ENCODE measurements around the gene LAMC1. TPM values are rescaled to one million over a fixed set of nuclear protein-coding genes. Genes with fewer than 3 reads are reported as not detected.

The LAMC1 gene
- total and polyA plus RNA-seq, 2 experiments from 2014 or later = 18.4 to 116 TPM

GRCh38 chr1:183070234-183070922, 47.2 kb downstream of the LAMC1 start:
- Histone ChIP-seq H3K79me2 (replicated peaks; ENCODE audit: insufficient read depth) (peaks cover 83% of the 10 kb centered on the region), H3K4me2 (no peak overlapping the region), H3K4me1 (ENCODE audit: insufficient read depth) (peaks cover 17% of the 10 kb centered on the region; the same call in 1 of the 2 replicates), H4K20me1 (replicated peaks; ENCODE audit: insufficient read depth) (no peaks in the 10 kb centered on the region; the same call in 1 of the 2 replicates), H3K27me3 (ENCODE audit: insufficient read depth) (no peaks in the 10 kb centered on the region), H2AFZ (no peak overlapping the region), H3K4me3 (no peak overlapping the region), H3K9me2 (ENCODE audit: insufficient read depth) (no peaks in the 10 kb centered on the region), H3F3A (replicated peaks; ENCODE audit: low read depth) (no peaks in the 10 kb centered on the region), H3K27ac (ENCODE audit: low read depth) (peak overlapping the region; percentile 64), H3K36me3 (ENCODE audit: insufficient read depth) (0 out of 2 replicates have a peak, but pooled peaks cover 3% of the 10 kb centered on the region)
- DNase-seq (ENCODE audit: low spot score) (no peak), ATAC-seq (no peak; the same call in 2 of the 3 replicates)
- Mint-ChIP-seq H3K4me3 (no peak overlapping the region; the same call in 2 of the 3 replicates), H3K9me3 (peaks cover 8% of the 10 kb centered on the region), H3K4me1 (peaks cover 22% of the 10 kb centered on the region), H3K27me3 (ENCODE audit: insufficient read depth, low read depth, poor library complexity) (no peaks in the 10 kb centered on the region), H3K27ac (peak overlapping the region; percentile 18), H3K36me3 (ENCODE audit: low read depth) (peaks cover 14% of the 10 kb centered on the region)
- TF ChIP-seq, protein P1, sequence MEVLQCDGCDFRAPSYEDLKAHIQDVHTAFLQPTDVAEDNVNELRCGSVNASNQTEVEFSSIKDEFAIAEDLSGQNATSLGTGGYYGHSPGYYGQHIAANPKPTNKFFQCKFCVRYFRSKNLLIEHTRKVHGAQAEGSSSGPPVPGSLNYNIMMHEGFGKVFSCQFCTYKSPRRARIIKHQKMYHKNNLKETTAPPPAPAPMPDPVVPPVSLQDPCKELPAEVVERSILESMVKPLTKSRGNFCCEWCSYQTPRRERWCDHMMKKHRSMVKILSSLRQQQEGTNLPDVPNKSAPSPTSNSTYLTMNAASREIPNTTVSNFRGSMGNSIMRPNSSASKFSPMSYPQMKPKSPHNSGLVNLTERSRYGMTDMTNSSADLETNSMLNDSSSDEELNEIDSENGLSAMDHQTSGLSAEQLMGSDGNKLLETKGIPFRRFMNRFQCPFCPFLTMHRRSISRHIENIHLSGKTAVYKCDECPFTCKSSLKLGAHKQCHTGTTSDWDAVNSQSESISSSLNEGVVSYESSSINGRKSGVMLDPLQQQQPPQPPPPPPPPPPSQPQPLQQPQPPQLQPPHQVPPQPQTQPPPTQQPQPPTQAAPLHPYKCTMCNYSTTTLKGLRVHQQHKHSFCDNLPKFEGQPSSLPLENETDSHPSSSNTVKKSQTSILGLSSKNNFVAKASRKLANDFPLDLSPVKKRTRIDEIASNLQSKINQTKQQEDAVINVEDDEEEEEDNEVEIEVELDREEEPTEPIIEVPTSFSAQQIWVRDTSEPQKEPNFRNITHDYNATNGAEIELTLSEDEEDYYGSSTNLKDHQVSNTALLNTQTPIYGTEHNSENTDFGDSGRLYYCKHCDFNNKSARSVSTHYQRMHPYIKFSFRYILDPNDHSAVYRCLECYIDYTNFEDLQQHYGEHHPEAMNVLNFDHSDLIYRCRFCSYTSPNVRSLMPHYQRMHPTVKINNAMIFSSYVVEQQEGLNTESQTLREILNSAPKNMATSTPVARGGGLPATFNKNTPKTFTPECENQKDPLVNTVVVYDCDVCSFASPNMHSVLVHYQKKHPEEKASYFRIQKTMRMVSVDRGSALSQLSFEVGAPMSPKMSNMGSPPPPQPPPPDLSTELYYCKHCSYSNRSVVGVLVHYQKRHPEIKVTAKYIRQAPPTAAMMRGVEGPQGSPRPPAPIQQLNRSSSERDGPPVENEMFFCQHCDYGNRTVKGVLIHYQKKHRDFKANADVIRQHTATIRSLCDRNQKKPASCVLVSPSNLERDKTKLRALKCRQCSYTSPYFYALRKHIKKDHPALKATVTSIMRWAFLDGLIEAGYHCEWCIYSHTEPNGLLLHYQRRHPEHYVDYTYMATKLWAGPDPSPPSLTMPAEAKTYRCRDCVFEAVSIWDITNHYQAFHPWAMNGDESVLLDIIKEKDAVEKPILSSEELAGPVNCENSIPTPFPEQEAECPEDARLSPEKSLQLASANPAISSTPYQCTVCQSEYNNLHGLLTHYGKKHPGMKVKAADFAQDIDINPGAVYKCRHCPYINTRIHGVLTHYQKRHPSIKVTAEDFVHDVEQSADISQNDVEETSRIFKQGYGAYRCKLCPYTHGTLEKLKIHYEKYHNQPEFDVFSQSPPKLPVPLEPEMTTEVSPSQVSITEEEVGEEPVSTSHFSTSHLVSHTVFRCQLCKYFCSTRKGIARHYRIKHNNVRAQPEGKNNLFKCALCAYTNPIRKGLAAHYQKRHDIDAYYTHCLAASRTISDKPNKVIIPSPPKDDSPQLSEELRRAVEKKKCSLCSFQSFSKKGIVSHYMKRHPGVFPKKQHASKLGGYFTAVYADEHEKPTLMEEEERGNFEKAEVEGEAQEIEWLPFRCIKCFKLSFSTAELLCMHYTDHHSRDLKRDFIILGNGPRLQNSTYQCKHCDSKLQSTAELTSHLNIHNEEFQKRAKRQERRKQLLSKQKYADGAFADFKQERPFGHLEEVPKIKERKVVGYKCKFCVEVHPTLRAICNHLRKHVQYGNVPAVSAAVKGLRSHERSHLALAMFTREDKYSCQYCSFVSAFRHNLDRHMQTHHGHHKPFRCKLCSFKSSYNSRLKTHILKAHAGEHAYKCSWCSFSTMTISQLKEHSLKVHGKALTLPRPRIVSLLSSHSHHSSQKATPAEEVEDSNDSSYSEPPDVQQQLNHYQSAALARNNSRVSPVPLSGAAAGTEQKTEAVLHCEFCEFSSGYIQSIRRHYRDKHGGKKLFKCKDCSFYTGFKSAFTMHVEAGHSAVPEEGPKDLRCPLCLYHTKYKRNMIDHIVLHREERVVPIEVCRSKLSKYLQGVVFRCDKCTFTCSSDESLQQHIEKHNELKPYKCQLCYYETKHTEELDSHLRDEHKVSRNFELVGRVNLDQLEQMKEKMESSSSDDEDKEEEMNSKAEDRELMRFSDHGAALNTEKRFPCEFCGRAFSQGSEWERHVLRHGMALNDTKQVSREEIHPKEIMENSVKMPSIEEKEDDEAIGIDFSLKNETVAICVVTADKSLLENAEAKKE (CRISPR knock-in tag; IDR thresholded peaks at IDR 0.05) = no peak
- no peak for TF ChIP-seq CTCF (conservative IDR thresholded peaks at IDR 0.05; ENCODE audit: low read depth in 2 of 2)
- TF ChIP-seq JUNB (IDR thresholded peaks at IDR 0.05; ENCODE audit: unreplicated experiment) = no peak
- no peak for TF ChIP-seq EZH2 (IDR thresholded peaks at IDR 0.05; ENCODE audit: low read depth, unreplicated experiment)
- no peak for TF ChIP-seq NANOG (IDR thresholded peaks at IDR 0.05; ENCODE audit: borderline replicate concordance)
- TF ChIP-seq STAT1 (IDR thresholded peaks at IDR 0.05; ENCODE audit: unreplicated experiment) = no peak
- no peak for TF ChIP-seq CREB1 (CRISPR knock-in tag; IDR thresholded peaks at IDR 0.05; ENCODE audit: low read depth)
- TF ChIP-seq ZNF114 (CRISPR knock-in tag; IDR thresholded peaks at IDR 0.05) = no peak
- TF ChIP-seq ETS1 (IDR thresholded peaks at IDR 0.05) = no peak
- TF ChIP-seq POLR2AphosphoS5 (IDR thresholded peaks at IDR 0.05; ENCODE audit: low read depth) = no peak
- no peak for TF ChIP-seq REST (IDR thresholded peaks at IDR 0.05; ENCODE audit: unreplicated experiment)
- no peak for TF ChIP-seq EZH2phosphoT487 (IDR thresholded peaks at IDR 0.05; ENCODE audit: unreplicated experiment)
- TF ChIP-seq ZNF331 (CRISPR knock-in tag; IDR thresholded peaks at IDR 0.05; ENCODE audit: low read depth) = no peak

Measured in GM23338 (cell line).